Cardiac muscle cell (in vitro differentiated cells and primary cell): ENCODE results near the gene RFLNA. TPM values are rescaled to one million over a fixed set of nuclear protein-coding genes. Genes with fewer than 3 reads are reported as not detected.
A peak's percentile ranks its signal among the peaks of the same experiment; 100 is the strongest.

Source experiments
- DNase-seq, 2 donors: peaks; one replicate each; pipeline versions ENCODE4 v3.0.0 to v3.0.0-alpha.2; 2010 to 2017; ENCODE audit warnings: low read depth in 1 of 2, low spot score in 1 of 2
- H3K27ac ChIP-seq: fragments of 200-600 bp; sonication (generic); 2 replicates; pipeline ENCODE4 v1.5.1; 2016
- H3K27me3 ChIP-seq: fragments of 200-600 bp; sonication (generic); 2 replicates; pipeline ENCODE4 v1.6.0; 2016; ENCODE audit warnings: control low read depth
- H3K36me3 ChIP-seq: fragments of 200-600 bp; sonication (generic); 2 replicates; pipeline ENCODE4 v1.5.1; 2016; ENCODE audit warnings: control low read depth
- H3K4me1 ChIP-seq: fragments of 200-600 bp; sonication (generic); 2 replicates; pipeline ENCODE4 v1.8.1; 2017; ENCODE audit warnings: low read depth, mild to moderate bottlenecking, mixed run types
- H3K4me3 ChIP-seq: fragments of 200-600 bp; sonication (generic); 2 replicates; pipeline ENCODE4 v1.5.1; 2016; ENCODE audit warnings: mild to moderate bottlenecking
- H3K9me3 ChIP-seq: fragments of 200-600 bp; sonication (generic); 2 replicates; pipeline ENCODE4 v1.5.1; 2017; ENCODE audit warnings: low read depth, mild to moderate bottlenecking, control low read depth
- CTCF ChIP-seq: IDR thresholded peaks from 2 replicates; pipeline ENCODE4 v1.5.1; 2012; ENCODE audit warnings: low read depth, mild to moderate bottlenecking, low read length
- polyA plus RNA-seq: library from polyadenylated mRNA; unstranded; fragments of >200 nt; fragmentation: Nextera tagmentation; extraction: Ambion mirVana; gene quantifications from 2 replicates; pipeline ENCODE4 v1.2.1, GENCODE V29; 2016
- total RNA-seq: library from RNA; depleted of rRNA; stranded (reverse); fragments of >200 nt; gene quantifications from 2 replicates; pipeline ENCODE4 v1.2.3, GENCODE V29; 2016

Gene RFLNA
- total and polyA plus RNA-seq, 2 experiments from 2014 or later, result 1.8 to 4.5 TPM

DNA sequence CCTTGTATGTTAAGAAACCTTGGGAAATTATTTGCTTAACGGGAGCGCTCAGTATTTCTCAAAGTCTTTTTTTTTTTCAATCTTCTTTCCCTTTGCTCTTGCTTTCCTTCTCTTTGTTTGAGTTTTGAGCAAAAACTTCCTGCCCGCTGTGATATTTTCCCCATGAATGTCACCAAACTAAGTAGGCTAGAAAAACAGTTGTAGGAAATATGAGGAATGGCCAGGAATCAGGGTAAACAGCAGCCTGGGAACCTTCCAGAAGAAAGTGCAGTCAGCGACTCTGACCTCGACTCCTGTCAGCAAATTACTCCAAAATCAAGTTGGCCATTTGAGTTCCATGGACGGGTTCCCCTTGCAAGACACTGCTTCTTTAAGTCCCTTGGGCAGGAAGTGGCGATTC, 11.6 kb upstream of the RFLNA start:
- Histone ChIP-seq H3K9me3 (no peaks in the 10 kb centered on the region), H3K27ac (no peak overlapping the region), H3K4me1 (no peaks in the 10 kb centered on the region), H3K27me3 (no peaks in the 10 kb centered on the region), H3K4me3 (no peak overlapping the region), H3K36me3 (no peaks in the 10 kb centered on the region)
- TF ChIP-seq CTCF, result no peak
- DNase-seq, result no peak

DNA sequence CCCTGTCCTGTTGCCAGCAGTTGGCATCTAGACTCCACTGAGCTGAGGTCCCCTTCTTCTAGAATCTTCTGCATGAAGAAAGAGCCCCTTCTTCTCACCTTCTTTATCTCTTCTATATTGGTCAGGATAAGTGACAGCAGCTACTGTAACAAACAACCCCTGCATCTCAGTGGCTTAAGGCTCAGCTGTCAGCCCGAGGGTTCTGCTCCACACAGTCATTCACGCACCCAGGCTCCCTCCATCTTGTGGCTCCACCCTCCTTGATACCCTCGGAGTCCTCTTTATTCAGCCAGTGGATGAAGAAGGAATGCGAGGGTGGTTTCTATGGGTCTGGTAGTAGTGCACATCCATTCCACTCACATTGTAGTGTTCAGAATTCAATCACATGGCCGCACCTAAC, 10.5 kb upstream of the RFLNA start:
- Histone ChIP-seq H3K27ac (no peak overlapping the region), H3K4me3 (no peak overlapping the region), H3K9me3 (no peaks in the 10 kb centered on the region), H3K36me3 (no peaks in the 10 kb centered on the region), H3K27me3 (no peaks in the 10 kb centered on the region), H3K4me1 (peaks cover 5% of the 10 kb centered on the region)
- no peak for TF ChIP-seq CTCF
- DNase-seq, result no peak

DNA sequence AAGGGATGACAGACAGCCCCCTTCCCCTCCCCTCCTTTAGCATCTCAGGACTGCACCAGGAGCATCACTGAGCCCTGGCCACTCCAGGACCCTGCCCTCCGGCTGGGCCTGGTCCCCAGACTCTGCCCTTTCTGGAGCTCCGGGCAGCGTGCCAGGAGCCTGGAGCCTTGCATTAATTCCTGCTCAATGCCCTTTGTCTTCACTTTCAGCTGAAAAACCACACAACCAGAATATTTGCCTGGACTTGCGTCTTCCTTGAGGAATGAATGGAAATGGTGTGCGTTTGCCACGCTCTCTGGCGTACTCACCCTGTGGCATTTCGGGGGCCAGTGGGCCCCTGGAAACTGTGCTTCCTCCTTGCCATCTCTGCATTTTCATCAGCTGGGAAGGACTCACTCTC, 8.5 kb upstream of the RFLNA start:
- no peaks in the 10 kb centered on the region for H3K9me3 ChIP-seq
- no peak overlapping the region for H3K27ac ChIP-seq
- H3K36me3 ChIP-seq, result no peaks in the 10 kb centered on the region
- no peak for TF ChIP-seq CTCF
- peaks cover 13% of the 10 kb centered on the region for H3K4me1 ChIP-seq
- no peaks in the 10 kb centered on the region for H3K27me3 ChIP-seq
- H3K4me3 ChIP-seq, result no peak overlapping the region
- DNase-seq, result peak in 1 of 2 donors; percentile 51

DNA sequence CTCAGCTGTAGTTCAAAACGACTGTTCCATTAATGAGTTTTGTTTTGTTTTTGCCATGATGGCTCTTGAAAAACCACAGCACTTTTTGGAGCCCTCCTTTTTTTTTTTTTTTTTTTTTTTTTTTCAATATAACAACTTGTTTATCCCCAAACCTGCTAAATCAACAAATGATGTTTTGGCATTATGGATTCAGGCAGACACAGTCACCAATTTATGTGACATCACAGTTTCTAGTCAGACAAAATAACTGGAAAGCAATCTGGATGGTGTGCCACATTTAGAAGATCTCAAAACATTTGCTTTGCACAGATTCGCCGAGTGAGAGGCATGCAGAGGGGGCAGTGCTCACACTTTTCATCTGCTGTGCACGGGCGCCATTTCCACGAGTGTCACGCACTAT, 7.9 kb upstream of the RFLNA start:
- Histone ChIP-seq H3K27ac (no peak overlapping the region), H3K27me3 (no peaks in the 10 kb centered on the region), H3K4me3 (no peak overlapping the region), H3K4me1 (peaks cover 13% of the 10 kb centered on the region), H3K36me3 (no peaks in the 10 kb centered on the region), H3K9me3 (no peaks in the 10 kb centered on the region)
- no peak for TF ChIP-seq CTCF
- no peak for DNase-seq

DNA sequence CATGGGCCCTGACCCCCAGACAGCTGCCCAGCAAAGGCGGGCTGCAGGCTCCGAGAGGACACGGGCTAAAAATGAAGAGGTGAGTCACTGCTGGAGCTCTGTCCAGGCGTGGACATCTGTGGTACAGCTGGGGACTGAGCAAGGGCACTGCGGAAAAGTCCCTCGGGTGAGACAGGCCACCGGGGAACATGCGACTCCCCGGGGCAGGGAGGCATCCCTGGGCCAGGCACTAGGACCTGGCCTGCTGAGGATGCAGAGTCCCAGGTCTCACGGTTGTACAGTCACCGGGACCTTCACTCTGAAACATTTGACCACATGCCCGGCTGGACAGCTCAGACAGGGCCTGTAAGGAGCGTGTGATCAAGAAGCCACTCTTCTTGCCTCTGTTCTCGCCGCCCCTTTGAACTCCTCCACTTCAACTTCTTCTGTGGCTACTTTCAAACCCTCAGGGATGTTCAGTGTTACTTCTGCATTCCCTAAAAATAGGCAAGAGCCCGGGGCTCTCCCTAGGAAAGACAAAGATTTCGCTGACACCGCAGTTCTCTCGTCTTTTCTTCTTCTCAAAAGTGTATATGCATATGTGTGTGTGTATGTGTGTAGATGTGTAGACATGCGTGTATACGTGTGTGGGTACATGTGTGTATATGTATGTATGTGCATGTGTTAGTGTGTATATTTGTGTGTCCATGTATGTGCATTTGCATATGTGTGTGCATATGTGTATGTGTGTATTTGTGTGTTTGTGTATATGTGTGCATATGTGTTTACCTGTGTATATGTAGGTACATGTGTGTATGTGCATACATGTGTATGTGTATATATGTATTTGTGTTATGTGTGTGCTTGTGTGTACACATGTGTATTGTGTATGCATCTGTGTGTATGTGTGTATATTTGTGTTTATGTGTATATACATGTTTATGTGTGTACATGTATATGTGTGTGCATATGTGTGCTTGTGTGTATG, 5.0 kb upstream of the RFLNA start:
- no peak overlapping the region for H3K27ac ChIP-seq
- H3K4me3 ChIP-seq, result no peak overlapping the region
- no peaks in the 10 kb centered on the region for H3K36me3 ChIP-seq
- H3K9me3 ChIP-seq, result no peaks in the 10 kb centered on the region
- H3K4me1 ChIP-seq, result peaks cover 13% of the 10 kb centered on the region
- H3K27me3 ChIP-seq, result peaks cover 5% of the 10 kb centered on the region
- no peak for TF ChIP-seq CTCF
- no peak for DNase-seq
